HFF-Myc (cell line): ENCODE data around the gene ATP10A.
"Not testable (repeated sequence)": the region's sequence is repeated elsewhere in the genome, so short reads cannot be mapped to it uniquely, and the experiment has no call there.

Experiments
- DNase-seq: peaks from one replicate; pipeline ENCODE4 v3.0.0-alpha.2; 2011; ENCODE audit warnings: low read depth; ENCODE audit errors: extremely low read depth
- H3K4me3 ChIP-seq: replicated peaks from 2 replicates; pipeline ENCODE4 v1.5.1; 2011; ENCODE audit warnings: low read depth, mild to moderate bottlenecking, control low read depth, low read length
- TF ChIP-seq, protein P1 (sequence below): IDR thresholded peaks from 2 replicates; pipeline ENCODE4 v1.5.1; 2012; ENCODE audit warnings: mild to moderate bottlenecking, low read depth, low read length, control low read depth; ENCODE audit errors: missing control alignments

ATP10A gene

GRCh38 chr15:25776071-25776746 is 86.9 kb downstream of the ATP10A start:
- no peak for DNase-seq
- TF ChIP-seq, protein P1, sequence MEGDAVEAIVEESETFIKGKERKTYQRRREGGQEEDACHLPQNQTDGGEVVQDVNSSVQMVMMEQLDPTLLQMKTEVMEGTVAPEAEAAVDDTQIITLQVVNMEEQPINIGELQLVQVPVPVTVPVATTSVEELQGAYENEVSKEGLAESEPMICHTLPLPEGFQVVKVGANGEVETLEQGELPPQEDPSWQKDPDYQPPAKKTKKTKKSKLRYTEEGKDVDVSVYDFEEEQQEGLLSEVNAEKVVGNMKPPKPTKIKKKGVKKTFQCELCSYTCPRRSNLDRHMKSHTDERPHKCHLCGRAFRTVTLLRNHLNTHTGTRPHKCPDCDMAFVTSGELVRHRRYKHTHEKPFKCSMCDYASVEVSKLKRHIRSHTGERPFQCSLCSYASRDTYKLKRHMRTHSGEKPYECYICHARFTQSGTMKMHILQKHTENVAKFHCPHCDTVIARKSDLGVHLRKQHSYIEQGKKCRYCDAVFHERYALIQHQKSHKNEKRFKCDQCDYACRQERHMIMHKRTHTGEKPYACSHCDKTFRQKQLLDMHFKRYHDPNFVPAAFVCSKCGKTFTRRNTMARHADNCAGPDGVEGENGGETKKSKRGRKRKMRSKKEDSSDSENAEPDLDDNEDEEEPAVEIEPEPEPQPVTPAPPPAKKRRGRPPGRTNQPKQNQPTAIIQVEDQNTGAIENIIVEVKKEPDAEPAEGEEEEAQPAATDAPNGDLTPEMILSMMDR = no peak
- no peak overlapping the region for H3K4me3 ChIP-seq

DNA sequence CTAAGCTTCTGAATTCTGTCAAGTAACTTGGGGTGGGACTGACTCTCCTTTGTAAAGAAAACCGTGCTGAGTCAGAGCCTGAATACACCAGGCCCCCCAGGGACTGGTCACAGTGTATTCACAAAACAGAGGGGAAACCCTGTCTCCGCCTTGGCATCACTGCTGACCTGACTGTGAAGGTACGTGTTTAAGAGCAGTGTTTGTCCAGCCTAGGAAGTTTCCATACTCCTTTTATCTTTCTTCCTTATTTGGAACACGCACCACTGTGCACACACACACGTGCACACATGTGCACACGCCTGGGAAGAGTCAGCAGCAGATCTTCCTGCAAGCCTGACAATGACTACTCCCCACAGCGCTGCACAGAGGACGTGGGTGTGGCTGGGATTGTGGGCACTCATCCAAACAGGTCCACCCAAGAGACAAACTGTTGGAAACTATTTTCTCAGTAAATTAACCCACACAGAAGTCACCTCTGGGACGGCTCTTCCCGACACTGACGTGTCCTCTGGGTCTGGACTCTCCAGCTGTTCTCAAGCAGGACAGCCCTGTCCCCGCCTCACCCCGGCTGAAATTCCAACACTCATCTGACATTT is 87.7 kb downstream of the ATP10A start:
- no peak for DNase-seq
- TF ChIP-seq, protein P1 = no peak
- no peak overlapping the region for H3K4me3 ChIP-seq

GRCh38 chr15:25774871-25775270 is 88.3 kb downstream of the ATP10A start:
- TF ChIP-seq, protein P1 = no peak
- DNase-seq = no peak
- H3K4me3 ChIP-seq = no peak overlapping the region

- TF ChIP-seq, protein P1 = no peak
- H3K4me3 ChIP-seq = no peak overlapping the region
- DNase-seq = no peak
Observed at GRCh38 chr15:25773248-25773647, 89.9 kb downstream of the ATP10A start.

DNA sequence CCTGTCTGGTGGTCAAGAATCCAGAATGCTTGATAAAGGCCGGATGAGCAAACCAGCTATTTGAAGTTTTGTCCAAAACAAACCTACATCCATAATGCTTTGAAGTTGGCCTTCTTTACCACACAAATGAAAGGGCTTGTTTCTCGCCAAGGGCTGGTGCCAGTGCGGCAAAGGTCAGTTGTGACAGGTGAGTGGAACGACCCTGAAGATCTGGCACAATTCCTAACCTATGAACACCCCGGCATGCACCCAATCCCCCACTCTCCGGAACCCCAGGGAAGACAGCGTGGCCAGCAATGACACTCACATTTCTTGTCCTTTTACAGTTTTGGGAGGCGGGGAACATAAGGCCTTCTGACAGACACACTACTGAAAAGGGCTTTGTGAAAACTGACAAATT is 90.6 kb downstream of the ATP10A start:
- no peak for DNase-seq
- TF ChIP-seq, protein P1 = no peak

GRCh38 chr15:25771736-25772135 is 91.4 kb downstream of the ATP10A start:
- not testable (repeated sequence) for DNase-seq, H3K4me3 ChIP-seq

More for the DNA sequence above, 90.6 kb downstream of the ATP10A start:
- H3K4me3 ChIP-seq = no peak overlapping the region

GRCh38 chr15:25771338-25771706 is 91.8 kb downstream of the ATP10A start:
- TF ChIP-seq, protein P1 = no peak
- no peak for DNase-seq
- no peak overlapping the region for H3K4me3 ChIP-seq
